GM19438 (cell line): Measurements from ENCODE around the gene RDH5.

Experiments used
- ATAC-seq: cut with Tn5 transposase; IDR thresholded peaks from one replicate; pipeline ENCODE4 v1.9.1; 2021; ENCODE audit warnings: low read depth; ENCODE audit not compliant: unreplicated experiment

RDH5 gene

DNA sequence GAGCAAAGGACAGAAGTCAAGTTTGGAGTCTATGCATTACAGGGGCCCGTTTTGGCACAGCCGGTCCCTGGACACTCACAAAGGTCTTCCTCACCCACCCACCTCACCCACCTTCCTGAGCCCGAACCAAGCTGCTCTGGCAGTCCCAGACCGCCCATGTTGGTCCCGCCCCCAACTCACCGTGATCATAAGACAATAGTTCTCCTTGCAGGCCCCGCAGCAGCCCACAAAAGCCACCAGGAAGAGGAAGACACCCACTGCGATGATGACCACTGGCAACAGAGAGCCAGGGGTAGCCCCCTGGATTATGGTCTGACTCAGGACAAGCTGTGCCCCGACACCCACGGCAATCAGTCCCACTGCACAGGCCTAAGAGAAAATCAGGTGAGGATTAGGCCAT lies 6.8 kb downstream of the RDH5 start:
- ATAC-seq: no peak

DNA sequence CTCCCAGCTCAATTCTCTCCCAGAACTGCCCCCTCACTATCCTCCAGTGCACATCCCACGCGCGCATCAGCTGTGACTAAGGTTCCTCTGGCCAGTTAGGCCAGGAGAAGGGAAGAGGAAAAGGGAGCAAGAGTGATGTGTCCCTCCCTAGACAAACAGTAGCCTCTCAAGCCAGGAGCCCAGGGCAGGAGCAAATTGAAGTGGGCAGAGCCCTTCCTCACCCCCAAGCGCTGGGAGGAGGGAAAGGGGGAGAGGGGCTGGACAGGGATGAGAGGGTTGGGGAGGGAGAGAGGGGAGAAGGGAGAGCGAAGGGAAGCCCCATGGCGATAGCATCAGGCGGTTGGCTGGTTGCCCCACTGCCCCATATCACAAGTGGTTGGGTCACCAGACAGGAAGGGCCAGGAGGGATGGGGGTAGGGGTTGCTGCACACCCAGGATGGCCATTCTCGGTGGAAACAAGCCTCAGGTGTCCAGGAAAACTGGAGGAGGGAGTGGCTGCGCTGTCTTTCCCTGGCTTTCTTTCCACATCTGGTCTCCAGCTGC lies 7.5 kb downstream of the RDH5 start:
- no peak for ATAC-seq

DNA sequence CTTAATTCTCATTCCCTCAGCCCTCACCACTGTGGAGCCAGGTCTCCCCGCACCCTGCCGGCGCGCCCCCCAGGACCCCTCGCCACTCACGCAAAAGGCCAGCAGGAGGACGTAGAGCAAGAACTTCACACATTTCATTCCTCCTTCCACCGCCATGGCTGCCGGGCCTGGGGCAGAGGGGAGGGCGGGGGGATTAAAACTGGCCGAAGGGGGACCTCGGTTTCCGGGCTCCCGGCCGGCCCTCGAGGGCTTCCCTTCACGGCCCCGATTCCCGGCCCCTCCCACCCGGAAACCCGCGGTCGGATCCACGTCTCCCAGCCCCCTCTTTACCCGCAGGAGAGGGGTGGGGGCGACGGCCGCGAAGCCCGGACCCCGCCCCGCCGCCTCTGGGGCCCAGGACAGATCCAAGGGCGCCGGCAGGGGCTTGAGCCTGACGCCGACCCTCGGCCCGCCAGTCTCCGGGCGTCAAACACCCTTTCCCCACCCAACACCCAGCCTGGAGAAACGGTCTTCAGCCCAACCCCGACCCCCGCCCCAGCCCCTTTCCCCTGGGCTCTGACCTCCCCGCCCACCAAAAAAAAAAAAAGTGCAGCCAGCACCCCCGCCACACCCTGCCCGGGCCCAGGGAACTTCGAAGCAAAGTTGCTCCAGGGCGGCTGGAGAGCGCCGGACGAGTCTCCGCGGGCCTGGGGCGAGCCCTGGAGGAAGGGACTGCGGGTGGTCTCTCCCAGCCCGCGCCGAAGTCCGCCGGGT lies 8.2 kb downstream of the RDH5 start:
- peak; percentile 15 for ATAC-seq

DNA sequence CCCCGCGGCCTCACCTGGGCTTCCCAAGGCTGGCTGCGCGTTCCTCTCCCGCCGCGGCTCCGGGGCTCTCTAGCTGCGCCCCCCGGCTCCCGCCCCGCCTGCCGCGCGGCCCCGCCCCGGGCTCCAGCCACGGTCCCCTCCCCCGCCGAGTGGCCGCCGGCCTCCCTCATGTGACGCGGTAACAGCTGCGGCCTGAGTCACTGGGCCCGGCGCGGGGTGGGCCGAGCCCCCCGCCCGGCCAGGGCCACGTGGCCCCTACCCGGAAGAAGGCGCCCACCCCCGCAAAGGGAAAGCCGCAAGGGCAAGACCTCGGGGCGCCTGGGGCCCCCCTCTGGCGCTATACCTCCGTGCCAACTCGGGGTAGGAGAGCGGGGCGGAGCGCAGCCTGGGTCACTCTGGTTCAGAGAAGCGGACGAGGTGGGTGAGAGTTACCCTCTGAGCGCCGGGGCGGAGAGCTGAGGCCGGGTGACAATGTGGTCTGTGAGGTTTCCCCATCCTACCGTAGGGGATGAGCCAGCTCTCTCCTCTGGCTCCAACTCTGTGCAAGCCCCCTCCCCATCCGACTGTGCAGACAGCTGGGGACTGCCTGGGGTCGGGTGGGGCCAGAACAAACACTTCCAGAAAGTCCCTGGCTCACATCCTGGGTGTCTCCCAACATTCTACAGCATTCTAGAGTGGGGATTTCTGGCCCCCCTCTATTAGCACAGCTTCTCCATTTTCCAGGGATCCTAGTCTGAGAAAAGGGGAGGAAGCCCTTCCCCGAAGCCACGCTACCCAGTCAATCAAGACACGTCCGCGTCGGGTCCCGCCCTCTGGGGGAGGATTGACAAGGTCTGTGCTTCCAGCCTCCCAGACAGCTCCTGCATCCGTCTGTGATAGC lies 9.0 kb downstream of the RDH5 start, which contains the start of gene CD63:
Gene CD63 (minus strand): TSS at position 71 of the 880 bp plus-strand sequence. CDS start 668 bp downstream, outside the sequence.
- ATAC-seq: peak; percentile 63

DNA sequence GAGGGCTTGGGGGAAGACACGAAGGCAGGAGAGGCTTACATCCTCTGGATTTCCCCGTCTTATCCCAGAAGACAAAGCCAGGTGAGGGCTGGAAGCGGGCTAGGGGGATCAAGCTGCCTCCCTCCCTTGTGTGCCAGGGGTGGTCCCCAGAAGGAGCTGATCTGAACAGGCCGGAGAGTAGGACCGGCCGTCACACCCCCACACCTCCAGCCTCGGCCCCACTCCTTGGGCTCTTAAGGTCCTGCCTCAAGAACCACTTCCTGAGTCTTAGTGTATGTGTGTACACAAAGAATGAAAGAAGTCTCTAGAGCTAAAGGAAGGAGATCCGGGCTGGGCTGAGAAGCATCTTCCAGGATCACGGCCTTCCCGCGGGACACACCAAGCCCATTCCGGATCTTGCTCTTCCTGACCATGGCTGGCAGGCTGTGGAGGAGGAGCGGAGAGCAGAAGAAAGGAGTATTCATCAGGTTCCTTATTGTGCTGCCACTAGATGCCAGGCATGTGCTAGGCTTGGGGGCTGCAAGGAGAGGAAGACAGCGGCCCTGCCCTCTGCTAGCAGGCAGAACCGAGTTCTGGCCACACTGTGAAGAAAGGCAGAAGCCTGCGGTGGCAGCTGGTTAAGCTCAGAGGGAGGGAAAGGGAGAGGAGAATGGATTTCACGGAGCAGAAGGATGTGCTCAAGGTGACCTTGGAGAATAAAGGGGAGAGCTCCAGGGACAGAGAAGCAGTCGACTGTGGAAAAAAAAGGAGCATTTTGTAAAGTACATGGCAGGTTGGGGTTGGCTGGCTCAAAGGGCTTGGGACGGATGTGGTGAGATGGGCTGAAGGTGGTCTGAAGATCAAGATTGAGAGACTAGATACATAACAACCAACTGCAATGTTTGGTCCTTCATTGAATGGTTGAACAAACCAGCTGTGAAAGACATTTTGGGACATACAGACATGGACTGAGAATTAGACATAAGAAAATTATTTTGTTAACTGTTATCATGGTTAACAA lies 9.9 kb downstream of the RDH5 start:
- peak; percentile 53 for ATAC-seq

DNA sequence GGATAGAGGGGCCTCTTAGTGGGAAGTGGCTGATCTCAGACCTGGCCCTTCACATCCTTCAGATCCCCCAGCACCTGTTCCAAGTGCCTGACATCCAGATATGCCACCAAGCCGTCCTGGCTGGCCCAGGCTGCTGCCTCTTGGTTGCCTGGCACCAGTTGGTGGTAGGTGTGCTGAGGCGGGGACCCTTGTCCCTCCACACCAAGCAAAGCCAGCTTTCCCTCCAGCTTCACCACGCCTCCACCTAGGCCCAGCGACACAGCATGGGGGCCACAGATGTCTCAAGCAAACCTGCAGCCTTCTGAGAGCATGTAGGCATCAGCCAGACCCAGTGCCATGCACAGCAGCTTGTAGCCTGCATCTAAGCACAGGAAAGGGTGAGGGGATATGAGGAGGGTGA lies 12.1 kb downstream of the RDH5 start:
- no peak for ATAC-seq

DNA sequence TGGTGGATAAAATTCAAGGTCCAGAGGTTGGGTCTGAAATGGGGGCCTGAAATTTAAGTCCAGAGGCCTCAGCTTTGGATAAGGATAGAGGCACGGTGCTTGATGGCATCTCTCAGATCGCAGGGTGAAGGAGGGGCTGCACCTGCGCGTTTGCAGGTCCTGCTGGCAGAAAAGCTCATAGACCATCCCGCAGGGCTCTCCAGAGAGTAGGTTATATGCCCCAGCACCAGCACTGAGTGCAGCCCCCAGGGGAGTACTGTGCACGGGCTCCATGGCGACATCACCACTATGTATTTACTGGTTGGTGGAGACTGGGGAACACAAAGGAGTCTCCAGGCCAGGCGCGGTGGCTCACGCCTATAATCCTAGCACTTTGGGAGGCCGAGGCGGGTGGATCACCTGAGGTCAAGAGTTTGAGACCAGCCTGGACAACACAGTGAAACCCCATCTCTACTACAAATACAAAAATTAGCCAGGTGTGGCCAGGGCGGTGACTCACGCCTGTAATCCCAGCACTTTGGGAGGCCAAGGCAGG lies 12.9 kb downstream of the RDH5 start:
- no peak for ATAC-seq

DNA sequence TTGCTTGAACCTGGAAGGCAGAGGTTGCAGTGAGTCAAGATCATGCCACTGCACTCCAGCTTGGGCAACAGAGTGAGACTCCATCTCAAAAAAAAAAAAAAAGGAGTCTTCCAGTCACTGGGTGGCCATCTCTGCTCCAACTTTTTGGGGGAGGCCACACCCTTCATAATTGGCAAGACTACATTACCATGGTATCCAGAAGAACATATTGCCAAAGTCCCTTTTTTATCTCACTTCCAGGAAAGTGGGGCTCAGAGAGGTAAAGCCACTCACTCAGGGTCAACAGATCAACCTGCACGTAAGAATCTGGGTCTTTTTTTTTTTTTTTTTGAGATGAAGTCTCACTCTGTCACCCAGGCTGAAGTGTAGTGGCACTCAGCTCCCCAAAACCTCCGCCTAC lies 13.7 kb downstream of the RDH5 start:
- no peak for ATAC-seq

DNA sequence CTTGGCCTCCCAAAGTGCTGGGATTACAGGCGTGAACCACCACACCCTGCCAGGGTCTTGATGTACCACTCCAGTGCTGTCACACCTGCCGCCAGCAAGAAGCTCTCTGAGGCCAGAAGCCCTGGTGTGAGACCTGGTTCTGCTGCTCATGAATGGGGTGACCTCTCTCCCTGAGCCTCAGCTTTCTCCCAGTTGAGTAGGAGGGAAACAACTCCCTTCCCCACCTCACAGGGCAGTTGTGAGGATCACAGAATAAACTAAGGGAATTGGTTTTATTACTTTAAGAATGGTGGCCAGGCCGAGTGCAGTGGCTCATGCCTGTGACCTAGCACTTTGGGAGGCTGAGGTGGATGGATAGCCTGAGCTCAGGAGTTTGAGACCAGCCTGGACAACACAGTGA lies 14.4 kb downstream of the RDH5 start:
- ATAC-seq: no peak

DNA sequence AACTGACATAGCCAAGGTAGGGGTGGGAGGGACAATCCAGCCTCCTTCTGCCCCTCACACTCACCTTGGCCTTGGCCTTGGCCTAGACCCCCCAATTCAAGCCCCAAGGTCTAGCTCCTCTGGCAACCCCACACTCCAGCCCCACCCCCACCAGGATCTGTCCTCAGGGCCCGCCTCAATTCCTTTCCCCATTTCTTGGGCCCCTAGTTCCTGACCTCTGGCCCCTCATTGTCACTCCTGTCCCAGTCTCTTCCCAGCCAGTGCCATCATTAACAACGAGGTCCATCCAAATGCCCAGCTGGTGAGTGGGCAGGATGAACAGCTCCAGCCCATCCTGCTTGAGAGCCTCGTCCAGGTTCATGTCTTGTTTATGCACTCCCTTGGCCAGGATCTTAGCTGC lies 15.9 kb downstream of the RDH5 start:
- ATAC-seq: no peak

DNA sequence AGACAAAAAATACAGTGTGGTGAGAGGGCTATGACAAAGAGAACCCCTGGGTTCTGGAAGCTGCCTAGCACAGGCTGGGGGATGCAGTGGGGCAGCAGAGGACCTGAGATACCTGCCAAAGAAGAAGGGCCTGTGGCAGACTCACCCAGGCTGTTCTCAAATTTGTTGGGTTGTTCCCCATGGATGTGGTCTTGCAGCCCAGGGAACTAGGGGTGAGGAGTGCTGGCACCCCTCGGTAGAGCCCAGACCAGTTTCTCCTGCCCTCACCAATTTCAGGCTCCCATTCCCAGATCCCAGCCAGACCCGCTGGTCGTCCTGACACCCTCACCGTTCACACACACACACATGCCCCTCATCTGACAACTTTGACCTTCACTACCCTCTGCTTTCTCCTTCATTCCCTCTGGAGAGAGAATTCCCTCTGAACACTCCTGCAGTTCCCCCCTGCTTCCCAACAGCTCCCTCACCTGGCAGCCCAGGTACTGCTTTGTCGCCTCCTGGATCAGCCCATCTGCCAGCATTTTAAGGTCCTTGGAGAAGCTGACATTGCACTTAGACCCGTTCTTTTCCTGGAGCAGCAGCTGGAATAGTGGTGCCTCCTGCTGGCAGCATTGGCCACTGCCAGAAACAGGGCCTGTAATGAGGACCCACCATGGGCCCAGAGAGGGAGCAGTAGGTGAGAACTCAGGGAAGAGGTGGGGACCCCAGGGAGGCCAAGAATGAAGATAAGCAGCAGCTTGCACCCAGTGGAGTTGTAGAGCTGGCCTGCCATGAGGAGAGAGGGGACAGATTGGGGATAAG lies 16.8 kb downstream of the RDH5 start:
- ATAC-seq: no peak

DNA sequence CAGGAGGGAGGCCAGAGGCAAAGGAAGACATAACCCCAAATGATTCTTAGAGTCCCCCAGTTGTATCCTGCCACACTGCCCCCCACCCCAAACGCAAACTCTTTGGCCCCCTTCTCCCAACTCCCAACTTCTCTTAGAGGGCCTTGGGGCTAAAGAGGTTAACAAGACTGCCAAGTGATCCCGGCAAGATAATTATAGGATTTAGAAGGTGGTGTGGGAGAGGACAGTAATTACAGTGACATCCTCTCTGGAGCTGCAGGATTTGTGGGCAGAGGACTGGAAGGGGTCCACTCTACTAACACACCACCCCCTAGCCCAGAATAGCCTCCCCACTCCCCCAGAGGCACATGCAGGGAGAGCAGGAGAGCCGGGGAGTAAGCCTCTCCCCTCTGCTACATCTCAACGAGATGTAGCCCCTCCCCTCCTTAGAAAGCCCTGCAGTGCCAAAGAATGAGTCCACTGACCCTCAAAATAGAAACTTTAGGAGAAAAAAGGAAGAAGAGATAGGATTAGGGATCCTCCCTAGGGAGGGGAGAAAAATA lies 17.5 kb downstream of the RDH5 start:
- no peak for ATAC-seq

DNA sequence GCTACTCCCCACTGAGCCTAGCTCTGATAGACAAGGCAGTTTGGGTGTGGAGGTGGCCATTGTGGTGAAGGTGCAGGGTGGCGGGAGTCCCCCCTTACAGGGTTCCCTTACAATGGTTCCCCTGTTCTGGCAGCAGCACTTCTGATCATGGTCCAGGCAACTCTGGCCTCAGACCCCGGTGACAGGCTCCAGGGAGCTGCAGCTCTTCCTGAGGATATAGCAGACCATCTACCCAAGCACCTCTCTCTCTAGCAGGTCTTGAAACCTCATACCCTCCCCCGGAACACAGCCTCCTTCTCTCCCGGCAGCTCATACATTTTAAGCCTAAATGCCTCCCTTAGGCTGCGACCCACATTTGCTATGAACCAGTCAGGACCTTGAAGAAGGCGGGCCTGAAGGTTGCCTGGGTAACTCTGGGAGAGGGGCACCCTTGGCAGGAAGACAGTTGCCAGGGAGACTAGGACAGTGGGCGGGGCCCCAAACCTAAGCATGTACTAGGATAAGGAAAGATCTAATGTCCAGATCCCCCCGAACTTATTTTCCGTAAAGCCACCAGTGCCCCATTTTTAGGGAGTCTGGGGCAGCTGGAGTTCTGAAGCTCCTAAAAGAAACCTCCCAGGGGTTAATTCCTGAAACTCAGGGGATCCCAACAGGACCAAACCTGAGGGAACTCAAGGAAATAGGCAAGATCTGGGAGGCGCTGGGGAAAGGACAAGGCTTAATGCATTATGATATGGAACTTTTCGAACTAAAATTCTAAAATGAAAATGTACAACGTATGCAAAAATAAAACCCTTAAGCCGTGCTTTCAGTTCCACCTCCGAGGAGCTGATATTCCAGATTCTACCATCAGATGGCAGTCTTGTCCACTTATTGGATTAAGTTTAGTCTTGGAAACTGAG lies 18.2 kb downstream of the RDH5 start:
- peak; percentile 91 for ATAC-seq

DNA sequence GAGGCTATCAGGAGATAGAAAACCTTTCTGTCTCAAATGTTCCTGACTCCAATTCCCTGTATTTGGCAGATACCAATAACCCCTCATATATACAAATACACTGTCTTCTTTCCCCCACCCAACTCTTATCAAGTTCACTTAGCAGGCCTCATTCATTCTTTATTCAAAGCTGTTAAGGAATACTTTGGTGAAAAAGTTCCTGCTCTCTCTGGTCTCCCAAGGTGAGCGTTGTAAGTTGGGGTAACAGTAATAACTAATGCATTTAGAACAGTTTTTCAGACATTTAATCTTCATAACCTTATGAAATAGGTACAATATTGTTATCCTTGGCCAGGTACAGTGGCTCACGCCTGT lies 18.8 kb downstream of the RDH5 start:
- ATAC-seq: no peak

DNA sequence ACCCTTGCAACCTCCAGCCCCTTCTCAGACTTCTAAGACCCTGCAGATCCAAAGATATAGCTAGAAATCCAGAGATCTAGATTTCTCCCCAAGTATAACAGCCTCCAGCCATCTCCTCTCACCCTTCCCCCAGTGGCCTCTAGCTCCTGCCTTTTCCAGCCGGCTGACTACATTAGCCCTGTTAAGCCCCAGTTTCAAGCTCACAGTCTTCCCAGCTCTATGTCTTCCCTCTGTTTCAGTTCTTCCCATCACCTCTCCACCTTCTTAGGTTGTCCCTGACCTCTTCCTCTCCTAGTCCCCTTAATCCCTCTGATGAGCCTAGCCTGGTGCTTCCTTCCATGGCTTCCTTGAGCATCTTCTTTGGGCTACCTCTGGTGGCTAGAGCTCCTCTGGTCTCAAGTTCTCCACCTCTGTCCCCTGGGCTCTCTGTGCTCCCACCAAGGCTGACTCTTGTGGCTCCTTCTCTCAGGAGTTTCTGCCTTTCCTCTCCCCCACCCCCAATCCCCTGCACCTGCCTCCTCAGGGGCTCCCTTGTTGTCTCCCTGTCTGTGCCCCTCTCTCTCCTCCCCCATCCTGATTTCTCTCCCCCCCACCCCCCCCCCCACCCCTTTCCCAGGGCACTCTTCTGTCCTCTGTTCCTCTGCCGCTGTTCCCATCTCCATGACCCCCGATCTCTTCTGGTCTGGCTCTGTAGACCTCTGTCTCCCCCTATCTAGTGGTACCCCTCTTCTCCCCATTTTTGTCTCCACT lies 21.9 kb downstream of the RDH5 start:
- no peak for ATAC-seq

DNA sequence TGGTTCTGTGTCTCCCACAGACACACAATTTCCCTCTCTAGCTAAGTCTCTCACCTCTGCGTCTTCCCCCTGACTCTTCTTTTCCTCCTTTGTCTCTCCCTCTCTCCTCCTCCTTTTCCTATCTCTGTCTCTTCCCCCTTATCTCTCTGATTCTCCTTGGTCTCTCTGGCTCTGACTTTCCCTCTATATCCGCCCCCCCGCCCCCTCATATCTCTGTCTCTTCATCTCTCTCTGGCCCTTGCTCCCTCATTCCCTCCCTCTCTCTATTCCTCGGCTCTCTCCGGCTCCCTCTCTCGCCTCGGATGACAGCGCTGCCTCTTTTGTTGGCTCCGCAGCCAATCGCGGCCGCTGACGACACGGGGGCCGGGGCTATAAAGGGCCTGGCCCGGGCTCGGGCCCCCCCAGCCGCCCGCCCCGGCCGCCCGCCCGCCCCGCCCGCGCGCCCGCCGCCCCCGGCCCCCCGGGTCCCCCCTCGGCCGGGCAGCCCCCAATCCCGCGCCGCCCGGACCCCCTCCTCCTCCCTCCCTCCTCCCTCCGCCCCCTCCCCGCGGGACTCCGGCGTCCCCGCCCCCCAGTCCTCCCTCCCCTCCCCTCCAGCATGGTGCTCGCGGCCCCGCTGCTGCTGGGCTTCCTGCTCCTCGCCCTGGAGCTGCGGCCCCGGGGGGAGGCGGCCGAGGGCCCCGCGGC lies 22.7 kb downstream of the RDH5 start, which contains the start of gene GDF11:
Gene GDF11 (plus strand): TSS at position 404 of the 687 bp plus-strand sequence. CDS start 195 bp downstream, at position 599.
- ATAC-seq: peak; percentile 23
